ENCODE measurements around the gene TP63.

DNA sequence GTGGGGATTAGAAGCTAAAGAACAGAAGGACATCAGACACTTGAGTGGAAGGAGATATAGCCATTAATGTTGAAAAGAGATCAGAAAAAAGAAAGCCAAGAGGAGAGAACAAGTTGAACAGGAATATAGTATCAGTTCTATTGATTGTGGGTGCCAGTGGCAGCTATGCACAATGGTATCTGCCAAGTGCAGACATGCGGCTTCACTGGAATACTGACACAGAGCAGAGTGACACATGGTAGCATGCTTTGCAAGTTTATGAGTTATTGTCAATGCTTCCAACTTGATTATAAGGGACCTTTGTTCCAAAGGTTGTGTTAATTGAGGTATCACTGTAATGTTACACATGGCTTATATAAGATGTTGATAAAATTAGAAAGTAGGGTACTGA, 42.0 kb upstream of the TP63 start:
- TF ChIP-seq, protein P1, sequence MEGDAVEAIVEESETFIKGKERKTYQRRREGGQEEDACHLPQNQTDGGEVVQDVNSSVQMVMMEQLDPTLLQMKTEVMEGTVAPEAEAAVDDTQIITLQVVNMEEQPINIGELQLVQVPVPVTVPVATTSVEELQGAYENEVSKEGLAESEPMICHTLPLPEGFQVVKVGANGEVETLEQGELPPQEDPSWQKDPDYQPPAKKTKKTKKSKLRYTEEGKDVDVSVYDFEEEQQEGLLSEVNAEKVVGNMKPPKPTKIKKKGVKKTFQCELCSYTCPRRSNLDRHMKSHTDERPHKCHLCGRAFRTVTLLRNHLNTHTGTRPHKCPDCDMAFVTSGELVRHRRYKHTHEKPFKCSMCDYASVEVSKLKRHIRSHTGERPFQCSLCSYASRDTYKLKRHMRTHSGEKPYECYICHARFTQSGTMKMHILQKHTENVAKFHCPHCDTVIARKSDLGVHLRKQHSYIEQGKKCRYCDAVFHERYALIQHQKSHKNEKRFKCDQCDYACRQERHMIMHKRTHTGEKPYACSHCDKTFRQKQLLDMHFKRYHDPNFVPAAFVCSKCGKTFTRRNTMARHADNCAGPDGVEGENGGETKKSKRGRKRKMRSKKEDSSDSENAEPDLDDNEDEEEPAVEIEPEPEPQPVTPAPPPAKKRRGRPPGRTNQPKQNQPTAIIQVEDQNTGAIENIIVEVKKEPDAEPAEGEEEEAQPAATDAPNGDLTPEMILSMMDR (IDR thresholded peaks at IDR 0.05): no peak
- no peak for TF ChIP-seq POLR2A (IDR thresholded peaks at IDR 0.05)

Data from Peyer's patch (tissue), 4 donors.